Stimulated activated CD4-positive, alpha-beta T cell treated with anti-CD3 and anti-CD28 coated beads, Interleukin-4, amount 100 ng/mL, for 4 hours (primary cell): ENCODE data around the gene CALD1.
"Not testable (repeated sequence)": the region's sequence is repeated elsewhere in the genome, so short reads cannot be mapped to it uniquely, and the experiment has no call there.

Experiments
- DNase-seq, 2 experiments: peaks; one replicate each; pipeline ENCODE4 v3.0.0-alpha.2; 2020

The CALD1 gene

DNA sequence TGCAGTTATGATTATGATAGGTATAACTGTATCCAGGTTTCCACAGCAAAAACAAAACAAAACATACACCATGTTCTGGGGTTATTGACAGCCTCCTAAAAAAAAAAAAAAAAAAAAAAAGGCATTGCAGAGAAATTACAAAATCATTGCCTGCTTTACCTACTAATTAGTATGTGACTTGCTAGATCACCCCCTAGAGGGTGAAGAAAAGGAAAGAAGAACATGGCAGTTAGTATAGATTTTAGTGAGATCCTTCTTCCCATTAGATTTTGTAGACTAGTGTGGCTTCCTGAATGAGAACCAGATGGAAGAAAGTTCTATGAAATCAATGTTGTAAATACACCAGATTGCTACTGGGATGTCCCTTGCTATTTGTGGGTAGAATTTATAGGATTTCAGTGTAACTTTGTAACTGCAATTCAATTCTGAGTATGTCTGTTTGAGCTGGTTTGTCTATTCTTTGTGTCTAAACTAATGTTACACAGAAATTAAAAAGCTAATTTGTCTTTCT is 182.9 kb downstream of the CALD1 start:
- no peak for DNase-seq

DNA sequence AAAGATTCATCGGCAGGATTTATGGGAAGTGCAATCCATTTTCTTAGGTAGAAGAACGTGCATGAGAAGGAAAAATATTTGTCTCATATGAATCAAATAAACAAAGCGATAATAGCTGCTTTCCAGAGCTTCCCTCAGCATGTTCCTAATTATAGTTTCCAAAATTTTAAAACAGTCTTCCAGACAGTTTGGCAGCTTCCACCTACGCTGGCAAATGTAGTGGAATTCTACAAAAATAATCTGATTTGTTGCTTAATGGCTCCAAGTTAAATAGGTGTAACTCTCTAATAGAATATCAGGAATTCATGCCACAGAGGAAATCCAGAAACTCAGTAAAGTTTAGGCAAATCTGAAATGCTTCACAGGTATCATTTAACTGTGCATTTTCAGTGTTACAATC is 183.6 kb downstream of the CALD1 start:
- no peak for DNase-seq

DNA sequence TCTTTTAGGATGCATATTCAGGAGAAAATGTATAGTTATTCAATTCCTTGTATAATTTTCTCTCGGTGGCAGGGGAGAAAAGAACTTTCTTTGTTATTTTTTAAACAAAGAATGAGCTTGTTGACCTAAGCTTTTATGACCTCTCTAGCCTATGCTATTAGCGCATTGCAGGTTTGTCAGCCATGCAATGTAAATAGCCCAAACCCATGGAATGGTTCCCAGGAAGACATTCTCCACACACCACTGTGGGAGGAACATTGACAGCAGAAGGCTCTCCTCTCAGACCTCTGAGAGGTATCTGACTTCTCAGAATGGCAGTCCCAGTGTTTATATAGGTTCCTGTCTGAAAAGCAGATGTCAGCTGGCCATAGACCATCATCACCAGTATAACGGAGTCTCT is 187.3 kb downstream of the CALD1 start:
- DNase-seq, result no peak

DNA sequence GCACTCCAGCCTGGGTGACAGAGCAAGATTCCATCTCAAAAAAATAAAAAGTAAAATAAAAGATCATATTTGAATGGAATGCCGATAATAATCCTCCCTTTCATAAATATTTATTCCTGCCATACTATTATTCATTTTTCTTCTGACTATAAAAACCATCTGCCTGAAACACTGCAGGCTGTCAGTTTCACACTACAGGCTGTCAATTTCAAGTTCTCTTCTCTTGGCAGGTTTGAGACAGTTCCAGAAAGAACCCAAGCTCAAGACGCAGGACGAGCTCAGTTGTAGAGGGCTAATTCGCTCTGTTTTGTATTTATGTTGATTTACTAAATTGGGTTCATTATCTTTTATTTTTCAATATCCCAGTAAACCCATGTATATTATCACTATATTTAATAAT is 188.7 kb downstream of the CALD1 start:
- DNase-seq, result no peak

DNA sequence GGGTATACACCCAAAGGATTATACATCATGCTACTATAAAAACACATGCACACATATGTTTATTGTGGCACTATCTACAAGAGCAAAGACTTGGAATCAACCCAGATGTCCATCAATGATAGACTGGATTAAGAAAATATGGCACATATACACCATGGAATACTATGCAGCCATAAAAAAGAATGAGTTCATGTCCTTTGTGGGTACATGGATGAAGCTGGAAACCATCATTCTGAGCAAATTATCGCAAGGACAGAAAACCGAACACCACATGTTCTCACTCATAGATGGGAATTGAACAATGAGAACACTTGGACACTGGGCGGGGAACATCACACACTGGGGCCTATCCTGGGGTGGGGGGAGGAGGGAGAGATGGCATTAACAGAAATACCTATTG is 202.2 kb downstream of the CALD1 start:
- DNase-seq, result not testable (repeated sequence)

DNA sequence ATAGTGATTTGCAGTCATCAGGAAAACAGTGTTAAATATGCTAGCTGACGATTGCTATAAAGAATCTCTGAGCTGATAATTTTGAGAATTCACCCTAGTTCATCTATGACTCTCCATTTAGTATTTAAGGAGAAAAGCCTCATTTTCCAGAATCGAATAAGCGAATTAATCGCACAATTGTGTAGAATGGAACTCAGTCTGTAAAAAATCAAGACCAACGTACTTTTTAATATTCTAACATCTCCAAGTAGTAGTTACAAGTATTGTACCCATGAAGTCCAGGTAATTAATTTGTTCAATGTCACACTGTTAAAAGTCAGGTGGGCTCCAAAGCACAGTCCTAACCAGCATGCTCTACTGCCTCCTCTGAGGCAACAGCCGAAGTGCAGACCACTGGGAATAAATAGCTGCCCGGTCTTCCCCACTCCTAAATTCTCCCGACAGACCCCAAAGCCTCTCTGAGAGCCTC is 206.5 kb downstream of the CALD1 start:
- DNase-seq, result no peak

DNA sequence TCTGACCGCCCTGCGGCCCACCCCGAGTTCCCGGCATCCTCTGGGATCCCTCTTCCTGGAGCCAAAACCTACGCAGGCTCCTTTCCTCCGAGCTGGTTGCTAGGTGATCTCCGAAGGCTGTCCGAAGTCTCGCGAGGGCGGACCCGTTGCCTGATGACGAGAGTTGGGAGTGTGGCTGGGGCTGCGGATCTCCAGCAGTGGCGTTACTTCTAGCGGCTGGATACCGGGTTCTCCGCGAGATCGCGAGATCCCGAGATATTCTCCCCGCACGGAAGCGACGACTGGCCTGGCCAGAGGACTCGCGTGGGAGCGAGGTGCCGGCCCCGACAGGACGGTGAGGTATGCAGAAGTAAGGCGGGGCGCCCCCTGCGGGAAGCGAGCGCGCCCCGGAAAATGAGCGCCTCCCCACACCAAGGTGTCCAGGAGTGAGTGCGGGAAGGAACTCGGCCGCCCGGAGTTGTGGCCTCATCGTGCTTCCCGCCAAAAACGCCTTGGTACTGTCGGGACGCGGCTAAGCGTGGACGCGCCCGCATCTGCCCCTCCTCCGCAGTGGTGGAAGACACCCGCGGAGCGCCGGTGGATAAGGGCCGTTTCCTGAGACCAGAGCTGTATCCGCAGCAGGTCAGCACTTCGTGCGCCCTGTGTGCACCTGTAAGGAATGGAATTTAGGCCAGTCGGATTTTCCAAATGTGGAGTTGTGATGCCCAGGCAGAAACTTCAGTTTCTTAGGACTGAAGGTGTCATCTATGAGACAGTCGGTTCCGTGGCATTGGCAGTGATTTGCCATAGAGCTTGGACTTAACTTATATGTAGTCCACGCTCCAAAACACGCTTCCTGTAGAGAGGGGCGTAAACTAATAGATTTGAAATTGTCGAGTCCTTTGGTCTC is 207.2 kb downstream of the CALD1 start, which contains the start of gene AGBL3:
TSS of gene AGBL3 (plus strand) at position 146 of the 889 bp plus-strand sequence. CDS start 1,426 bp downstream, outside the sequence.
- peak; percentile 84 to 85 for DNase-seq

DNA sequence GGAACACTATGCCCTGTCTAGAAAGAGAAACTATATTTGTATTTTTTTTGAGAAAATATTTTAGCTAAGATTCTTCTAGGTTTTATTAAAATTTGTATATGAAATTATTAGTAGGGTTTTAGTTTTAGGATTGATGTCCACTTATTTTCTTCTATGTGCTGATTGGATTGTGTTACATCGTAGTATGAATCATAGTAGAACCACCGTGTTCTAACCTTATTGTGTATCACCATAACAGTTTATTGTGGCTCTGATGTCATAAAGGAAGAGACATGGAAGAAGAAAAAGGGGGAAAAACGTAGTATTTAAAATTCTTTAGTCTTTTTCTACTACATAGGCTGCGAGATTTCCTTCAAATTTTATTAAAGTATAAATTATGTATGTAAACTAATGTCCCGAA is 208.7 kb downstream of the CALD1 start:
- DNase-seq, result no peak

DNA sequence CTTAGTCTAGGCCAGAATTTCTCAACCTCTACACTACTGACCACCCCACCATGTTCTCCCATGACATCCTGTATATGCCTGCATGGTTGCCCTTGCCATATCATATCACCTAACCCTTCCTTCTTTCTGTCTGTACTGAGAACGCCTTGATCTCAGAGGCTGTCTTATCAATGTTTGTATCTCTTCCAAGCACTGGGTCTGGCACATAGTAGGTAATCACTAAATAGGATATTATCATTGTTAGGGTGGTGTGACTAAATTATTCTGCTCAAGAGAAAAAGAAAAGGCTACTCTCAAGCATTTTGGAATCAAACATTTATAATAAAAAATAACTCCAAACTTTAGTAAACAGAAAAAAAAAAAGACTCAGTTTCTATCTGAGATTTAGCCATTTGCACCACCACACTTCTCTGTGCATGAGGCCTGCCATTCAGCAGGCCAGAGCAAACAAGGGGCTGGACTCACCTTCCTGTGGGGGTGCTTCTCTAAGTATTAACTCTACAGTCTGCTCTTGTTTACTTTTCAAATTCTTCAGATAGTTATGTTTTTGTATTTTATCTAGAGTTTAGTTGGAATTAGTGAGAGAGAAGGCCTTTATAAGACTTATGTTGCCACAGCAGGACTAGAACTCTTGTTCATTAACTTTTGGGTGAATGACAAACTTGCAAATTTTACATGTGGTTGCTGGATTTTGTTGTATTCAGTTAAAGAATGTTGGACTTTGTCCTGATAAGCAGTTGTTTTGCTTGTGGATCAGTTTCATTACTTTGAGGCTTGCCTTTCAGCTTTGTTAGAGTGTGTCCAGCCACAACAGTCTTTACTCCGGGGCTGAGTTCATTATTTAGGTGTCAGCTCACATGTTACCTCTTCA is 212.3 kb downstream of the CALD1 start:
- no peak for DNase-seq

DNA sequence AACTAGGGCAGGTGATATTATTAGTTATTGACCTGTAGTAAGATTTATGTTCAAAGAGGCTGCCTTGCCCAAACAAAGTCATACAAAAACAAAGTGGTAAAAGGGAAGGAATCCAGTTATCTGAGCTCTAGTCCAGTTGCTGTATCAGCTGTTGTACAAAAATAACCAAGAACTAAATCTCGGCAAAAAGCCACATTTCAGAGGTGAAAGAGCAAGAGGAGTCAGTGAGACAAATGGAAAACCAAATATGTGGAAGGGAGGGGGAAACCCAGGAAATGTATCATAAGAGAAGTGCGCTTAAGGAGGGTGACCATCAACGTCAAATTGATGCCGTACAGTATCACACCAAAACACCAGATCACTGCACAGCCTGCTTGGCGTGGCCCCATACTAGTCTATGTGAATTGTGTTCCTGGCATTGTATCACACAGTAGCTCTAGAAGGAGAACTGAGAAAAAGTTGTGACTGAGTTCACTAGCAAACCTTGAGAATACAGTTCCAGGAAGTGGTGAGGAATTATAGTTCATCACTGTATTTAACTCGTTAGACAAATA is 213.3 kb downstream of the CALD1 start:
- peak in 1 of 2 experiments; percentile 5 for DNase-seq

DNA sequence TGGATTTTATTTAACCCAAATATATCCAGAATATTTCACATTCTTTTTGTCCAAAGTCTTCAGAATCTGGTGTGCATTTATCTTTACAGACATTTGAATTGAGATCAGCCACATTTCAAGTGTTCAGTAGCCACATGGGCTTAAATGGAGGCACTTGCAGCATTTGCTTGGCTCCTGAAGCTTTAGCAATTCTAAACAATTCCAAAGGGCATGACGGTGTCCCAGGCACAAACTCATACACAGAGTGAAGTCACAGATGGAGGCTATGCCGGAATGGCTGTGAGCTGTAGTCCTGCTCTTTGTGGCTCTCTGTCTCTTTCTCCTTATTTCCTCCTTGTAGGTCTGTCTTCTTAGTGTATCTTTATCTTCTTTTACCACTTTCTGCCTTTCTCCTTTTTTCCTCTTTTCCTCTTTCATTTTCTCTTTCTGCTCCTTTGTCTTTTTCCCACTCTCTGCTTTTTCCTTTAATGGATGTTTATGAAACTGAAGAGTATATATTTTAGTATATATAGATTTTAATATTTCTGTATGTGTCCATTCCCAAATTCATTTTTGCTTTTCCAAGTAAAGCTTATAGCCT is 214.5 kb downstream of the CALD1 start:
- DNase-seq, result no peak

DNA sequence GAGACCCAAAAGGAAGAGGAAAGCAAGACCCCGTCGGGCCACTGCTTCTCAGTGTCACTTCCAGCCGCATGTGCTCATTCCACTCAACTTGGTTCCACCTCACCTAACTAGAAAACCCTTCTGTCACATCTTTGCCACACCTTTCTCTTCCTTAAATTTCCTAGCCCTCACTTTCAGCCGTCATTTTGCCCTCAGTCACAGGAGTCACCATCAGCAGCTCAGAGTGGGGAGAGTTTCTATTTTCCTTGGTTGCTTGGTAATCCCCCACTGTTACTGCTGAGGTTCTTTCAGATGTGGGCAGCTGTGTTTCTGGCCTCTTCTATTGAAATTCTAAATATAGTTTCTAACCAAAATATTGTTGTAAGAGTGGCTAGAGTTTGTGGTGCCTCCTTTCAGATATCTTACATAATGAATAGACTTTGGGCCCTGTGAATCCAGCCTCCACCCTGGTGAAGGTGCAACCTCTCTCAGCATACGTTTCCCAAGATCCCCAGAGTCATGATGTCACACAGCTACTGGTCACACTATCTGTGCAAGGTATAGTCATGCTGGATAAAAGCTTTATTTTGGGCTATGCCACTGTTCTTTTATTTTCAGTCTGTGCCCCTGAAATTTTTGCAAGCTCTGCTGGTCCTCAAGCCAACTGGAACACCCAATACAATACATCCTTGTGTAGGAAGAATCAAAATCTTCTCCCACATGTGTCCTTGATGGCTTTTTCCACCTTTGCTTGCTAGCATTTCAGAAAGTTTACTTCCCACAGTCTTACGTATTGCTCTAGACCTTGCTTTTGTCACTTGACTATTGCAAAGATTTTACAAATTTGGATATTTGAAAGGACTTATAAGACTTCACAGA is 216.0 kb downstream of the CALD1 start:
- DNase-seq, result no peak

DNA sequence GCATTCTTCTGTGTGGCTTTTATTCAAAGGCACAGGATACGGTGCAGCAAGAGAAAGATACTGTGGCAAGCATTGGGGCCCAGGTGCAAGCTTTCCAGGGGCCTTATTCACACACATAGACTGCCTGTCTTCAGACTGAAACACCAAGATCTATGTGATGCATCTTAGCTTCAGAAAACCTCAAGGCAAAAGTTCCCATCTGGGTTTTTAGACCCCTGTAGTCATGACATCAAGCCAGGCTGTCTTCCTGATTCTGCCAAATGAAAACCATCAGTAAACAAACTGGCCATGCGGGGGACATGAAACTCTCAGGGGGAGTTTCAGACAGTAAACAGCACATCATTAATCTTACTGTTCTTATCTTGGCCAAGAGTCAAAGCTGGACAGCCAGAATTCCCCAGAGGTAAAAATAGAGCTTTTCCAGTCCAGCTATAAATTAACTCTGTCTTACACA is 216.7 kb downstream of the CALD1 start:
- no peak for DNase-seq

DNA sequence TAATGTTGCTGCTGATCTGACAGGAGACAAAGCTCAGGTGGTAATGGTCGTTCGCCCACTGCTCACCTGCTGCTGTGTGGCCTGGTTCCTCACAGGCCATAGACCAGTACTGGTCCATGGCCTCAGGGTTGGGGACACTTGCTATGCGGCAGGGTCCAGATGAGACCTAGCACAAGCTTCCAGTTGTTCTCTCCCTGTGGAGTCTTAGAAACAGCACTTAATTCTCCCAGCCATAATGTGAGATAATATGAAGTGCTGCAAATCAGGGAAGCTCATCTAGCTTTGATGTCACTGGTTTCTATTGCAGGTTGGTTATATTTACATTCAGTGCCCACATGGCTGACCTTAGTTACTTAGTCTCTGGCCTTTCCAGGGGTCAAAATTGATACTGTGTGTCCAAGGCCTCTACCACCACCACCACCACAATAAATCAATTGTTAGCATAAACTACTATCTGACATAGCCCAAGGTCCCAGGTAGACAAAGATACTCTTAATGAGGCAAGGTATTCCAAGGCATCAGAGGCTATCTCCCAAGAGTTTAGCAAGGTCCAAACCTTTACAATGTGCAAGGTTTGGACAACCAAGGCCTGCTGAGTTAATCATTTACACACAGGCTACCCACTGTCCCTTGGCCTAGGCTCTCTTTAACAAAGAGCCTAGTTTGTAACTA is 217.9 kb downstream of the CALD1 start:
- DNase-seq, result no peak

DNA sequence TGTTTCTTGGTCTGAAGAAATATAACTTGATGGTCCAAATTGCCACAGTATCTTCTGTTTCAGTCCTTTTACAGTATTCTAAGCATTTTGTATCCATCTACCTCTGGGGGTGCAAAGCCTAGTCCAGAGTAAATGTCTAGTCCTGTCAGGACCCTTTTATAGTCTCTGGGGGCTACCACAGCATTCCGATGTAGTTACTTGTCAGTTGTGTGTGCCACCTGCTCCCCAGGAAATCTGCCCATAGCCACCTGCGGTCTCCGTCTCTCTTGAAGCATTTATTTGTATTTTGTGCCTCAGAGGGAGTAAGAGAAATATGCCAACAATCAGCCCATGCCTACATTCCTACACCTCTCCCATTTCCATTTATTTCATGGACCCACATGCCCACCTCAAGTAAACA is 219.7 kb downstream of the CALD1 start:
- DNase-seq, result no peak

DNA sequence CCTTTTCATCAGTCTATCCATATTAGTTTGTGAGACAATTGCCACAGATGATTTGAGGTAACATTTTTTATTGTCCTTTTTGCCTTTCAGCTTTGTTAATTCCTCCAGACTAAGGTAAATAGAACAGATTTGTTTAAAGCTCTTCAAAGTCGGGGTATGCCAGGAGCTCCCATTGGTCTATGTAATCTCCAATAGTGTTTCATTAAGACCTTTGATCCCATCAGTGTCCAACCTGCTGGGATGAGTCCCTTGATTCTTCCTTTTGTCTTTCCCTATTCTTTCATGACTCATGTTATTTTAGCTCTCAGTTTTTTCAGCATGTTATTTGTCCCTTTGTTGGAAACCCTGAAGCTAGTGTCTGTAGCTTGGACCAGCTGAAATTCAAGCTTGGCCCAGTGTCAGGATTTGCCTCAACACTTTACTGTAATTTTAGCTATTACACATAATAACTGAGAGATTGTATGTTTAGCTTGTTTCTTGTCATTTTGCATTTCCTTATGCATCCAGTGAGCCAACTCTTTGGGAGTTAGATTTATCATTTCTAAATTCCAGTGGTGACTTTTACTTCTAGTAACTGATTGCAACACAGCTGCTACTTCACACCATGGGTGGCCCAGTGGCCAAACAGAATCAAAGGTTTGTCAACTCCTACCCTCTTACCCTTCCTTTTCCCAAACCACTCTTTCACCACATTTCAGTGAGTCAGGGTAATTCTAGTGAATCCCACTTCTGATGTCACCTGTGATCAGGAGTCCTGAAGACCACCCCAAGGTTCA is 222.1 kb downstream of the CALD1 start:
- DNase-seq, result no peak

DNA sequence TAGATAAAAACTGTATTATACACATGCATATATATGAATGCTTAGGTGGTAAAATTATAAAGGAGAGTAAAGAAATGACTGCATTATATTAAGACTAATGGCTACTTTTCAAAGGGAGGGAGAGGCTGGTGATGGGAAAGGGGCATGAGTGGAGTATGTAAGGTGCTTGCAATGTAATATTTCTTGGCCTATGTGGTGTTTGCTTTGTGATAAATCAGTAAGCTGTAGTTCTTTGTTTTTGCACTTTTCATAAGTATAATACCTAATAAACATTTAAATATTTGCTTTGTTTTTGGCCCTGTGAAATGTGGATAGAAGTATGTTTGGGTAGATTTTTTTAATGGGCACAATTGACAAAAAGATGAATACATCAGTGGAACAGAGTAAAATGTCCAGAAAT is 232.8 kb downstream of the CALD1 start:
- no peak for DNase-seq
